ENCODE measurements around the gene ADGRL4.

Gene ADGRL4

GRCh38 chr1:78840453-78841271 is 165.9 kb downstream of the ADGRL4 start:
- DNase-seq (ENCODE audit: low read depth), result no peak
- no peak overlapping the region for H3K4me3 ChIP-seq (ENCODE audit: low read length)
- TF ChIP-seq, protein P1, sequence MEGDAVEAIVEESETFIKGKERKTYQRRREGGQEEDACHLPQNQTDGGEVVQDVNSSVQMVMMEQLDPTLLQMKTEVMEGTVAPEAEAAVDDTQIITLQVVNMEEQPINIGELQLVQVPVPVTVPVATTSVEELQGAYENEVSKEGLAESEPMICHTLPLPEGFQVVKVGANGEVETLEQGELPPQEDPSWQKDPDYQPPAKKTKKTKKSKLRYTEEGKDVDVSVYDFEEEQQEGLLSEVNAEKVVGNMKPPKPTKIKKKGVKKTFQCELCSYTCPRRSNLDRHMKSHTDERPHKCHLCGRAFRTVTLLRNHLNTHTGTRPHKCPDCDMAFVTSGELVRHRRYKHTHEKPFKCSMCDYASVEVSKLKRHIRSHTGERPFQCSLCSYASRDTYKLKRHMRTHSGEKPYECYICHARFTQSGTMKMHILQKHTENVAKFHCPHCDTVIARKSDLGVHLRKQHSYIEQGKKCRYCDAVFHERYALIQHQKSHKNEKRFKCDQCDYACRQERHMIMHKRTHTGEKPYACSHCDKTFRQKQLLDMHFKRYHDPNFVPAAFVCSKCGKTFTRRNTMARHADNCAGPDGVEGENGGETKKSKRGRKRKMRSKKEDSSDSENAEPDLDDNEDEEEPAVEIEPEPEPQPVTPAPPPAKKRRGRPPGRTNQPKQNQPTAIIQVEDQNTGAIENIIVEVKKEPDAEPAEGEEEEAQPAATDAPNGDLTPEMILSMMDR (conservative IDR thresholded peaks at IDR 0.05; ENCODE audit: low read depth, low read length), result no peak
